Measurements from ENCODE around the gene ANKRD33B. TPM values are rescaled to one million over a fixed set of nuclear protein-coding genes. Genes with fewer than 3 reads are reported as not detected.

The ANKRD33B gene
- total RNA-seq, 1 donor from 2014 or later = 170 TPM

DNA sequence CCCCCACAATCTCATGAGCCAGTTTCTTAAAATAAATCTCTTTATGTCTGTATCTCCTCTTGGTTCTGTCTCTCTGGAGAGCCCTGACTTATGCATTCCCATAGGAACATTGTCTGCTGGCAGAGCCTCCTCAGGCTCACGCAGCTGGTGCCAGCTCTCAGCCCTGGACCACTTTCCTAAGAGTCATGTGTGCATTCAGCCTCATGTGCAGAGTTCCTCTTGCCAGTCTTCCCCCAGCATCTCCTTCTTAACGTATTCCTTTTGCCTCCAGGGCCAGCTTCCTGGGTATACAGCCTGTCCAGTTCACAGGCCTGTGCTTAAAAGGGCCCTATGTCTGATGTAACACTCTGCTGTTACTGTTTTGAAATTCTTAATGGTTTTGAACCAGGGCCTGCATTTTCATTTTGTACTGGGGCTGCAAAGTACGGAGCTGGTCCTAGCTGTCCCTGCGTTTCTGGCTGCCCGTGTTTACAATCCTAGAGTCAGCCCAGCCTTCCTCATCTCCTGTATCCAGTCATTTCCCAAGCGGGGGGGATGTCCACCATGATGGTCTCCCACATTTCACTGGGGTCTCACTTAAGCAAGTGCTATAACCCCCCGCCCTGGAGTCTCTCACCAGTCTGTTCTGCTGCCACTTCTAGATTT is 18.1 kb downstream of the ANKRD33B start:
- no peak for ATAC-seq (ENCODE audit: low read depth)
- DNase-seq = no peak
- H3K27me3 Mint-ChIP-seq = no peaks in the 10 kb centered on the region
- H3K27ac Mint-ChIP-seq = no peak overlapping the region
- no peaks in the 10 kb centered on the region for H3K9me3 Mint-ChIP-seq
- intact Hi-C loops (cut with micrococcal nuclease) = no loop called here
- H3K4me1 Mint-ChIP-seq = peaks cover 99% of the 10 kb centered on the region
- peak overlapping the region; percentile 36 for H3K4me3 Mint-ChIP-seq
- TF ChIP-seq CTCF (IDR thresholded peaks at IDR 0.05) = no peak
- ChIA-PET POLR2A (interaction anchor here (0.6 to 1.8 kb wide), 4 partner anchors 19 to 53 kb away, joined by 3 to 7 read pairs (median 4); no protein-coding TSS in a partner anchor), CTCF (interaction anchor here (1.2 kb wide), 1 partner anchor 19 kb away, joined by 3 read pairs; no protein-coding TSS in a partner anchor)
- H3K36me3 Mint-ChIP-seq (ENCODE audit: low read depth) = peaks cover 34% of the 10 kb centered on the region

GRCh38 chr5:10582512-10582897 is 18.6 kb downstream of the ANKRD33B start:
- no peaks in the 10 kb centered on the region for H3K9me3 Mint-ChIP-seq
- H3K36me3 Mint-ChIP-seq (ENCODE audit: low read depth) = peaks cover 31% of the 10 kb centered on the region
- H3K4me3 Mint-ChIP-seq = no peak overlapping the region
- ATAC-seq (ENCODE audit: low read depth) (no peak), DNase-seq (no peak)
- intact Hi-C loops (cut with micrococcal nuclease) = no loop called here
- TF ChIP-seq CTCF (IDR thresholded peaks at IDR 0.05) = no peak
- peaks cover 97% of the 10 kb centered on the region for H3K4me1 Mint-ChIP-seq
- ChIA-PET CTCF (interaction anchor here (1.2 kb wide), 1 partner anchor 18 kb away, joined by 3 read pairs; no protein-coding TSS in a partner anchor), POLR2A (interaction anchor here (0.6 to 1.8 kb wide), 3 partner anchors 25 to 52 kb away, joined by 3 to 7 read pairs (median 5); no protein-coding TSS in a partner anchor)
- H3K27me3 Mint-ChIP-seq = no peaks in the 10 kb centered on the region
- no peak overlapping the region for H3K27ac Mint-ChIP-seq

DNA sequence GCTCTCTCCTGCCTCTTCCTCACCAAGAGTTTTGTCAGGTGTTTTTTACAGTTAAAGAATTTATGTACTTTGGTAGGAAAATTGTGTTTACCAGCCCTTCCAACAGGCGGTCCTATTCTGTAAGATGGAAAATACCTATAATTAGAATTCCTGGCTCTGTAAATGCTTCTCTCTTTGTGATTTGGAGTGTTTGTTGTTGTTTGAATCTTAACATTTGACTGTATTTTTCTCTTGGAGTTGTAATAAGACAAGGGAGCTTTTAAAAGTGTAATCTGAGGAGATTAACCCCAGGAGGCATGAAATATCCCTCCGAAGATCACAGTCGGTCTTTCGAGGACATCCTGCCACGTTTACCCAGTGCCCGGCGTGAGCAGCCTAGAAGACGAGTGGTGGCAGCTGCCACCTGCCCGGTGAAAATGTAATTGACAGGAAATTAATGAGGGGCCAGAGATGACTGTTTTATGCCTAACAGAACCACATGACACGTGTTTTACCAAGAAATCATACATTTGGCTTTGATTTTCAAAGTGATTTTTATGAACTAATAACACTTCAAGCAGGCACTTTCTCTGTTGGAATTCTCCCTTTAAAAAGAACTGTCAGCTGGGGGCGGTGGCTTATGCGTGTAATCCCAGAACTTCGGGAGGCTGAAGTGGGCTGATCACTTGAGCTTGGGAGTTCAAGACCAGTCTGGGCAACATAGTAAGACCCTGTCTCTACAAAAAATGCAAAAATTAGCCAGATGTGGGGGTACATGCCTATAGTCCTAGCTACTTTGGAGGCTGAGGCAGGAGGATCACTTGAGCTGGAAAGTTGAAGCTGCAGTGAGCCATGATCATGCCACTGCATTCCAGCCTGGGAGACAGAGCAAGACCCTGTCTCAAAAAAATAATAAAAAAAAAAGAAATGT is 20.0 kb downstream of the ANKRD33B start:
- Mint-ChIP-seq H3K4me3 (peak overlapping the region; percentile 61), H3K9me3 (peaks cover 3% of the 10 kb centered on the region), H3K36me3 (ENCODE audit: low read depth) (peaks cover 38% of the 10 kb centered on the region), H3K27ac (peak overlapping the region; percentile 51), H3K4me1 (peaks cover 97% of the 10 kb centered on the region), H3K27me3 (no peaks in the 10 kb centered on the region)
- ChIA-PET CTCF (interaction anchor here (0.9 to 1.3 kb wide), 2 partner anchors 44 to 132 kb away, joined by 3 to 7 read pairs; no protein-coding TSS in a partner anchor), POLR2A (interaction anchor here (0.6 to 1.8 kb wide), 6 partner anchors 9 to 224 kb away, joined by 3 to 12 read pairs (median 5); partner anchors contain the start of gene ANKRD33B)
- intact Hi-C loops (cut with micrococcal nuclease) = no loop called here
- DNase-seq = no peak
- no peak for TF ChIP-seq CTCF (IDR thresholded peaks at IDR 0.05)
- no peak for ATAC-seq (ENCODE audit: low read depth)

- intact Hi-C loops (cut with micrococcal nuclease) = no loop called here
- ChIA-PET CTCF (interaction anchor here (0.8 to 1.3 kb wide), 3 partner anchors 9 to 133 kb away, joined by 3 to 7 read pairs (median 4); no protein-coding TSS in a partner anchor), POLR2A (interaction anchor here (0.6 to 1.8 kb wide), 5 partner anchors 8 to 22 kb away, joined by 3 to 12 read pairs (median 5); no protein-coding TSS in a partner anchor)
- Mint-ChIP-seq H3K4me3 (peak overlapping the region; percentile 33), H3K27me3 (no peaks in the 10 kb centered on the region), H3K9me3 (peaks cover 10% of the 10 kb centered on the region), H3K27ac (peak overlapping the region; percentile 46), H3K4me1 (peaks cover 95% of the 10 kb centered on the region), H3K36me3 (ENCODE audit: low read depth) (peaks cover 48% of the 10 kb centered on the region)
- no peak for ATAC-seq (ENCODE audit: low read depth)
- no peak for DNase-seq
- TF ChIP-seq CTCF (IDR thresholded peaks at IDR 0.05) = no peak
Observed at GRCh38 chr5:10584714-10585517, 21.0 kb downstream of the ANKRD33B start.

Measured in activated B cell treated with CpG ODN at 0.5 μM for 24 hours (primary cell).